H7 (cell line): ENCODE results near the gene CD34. TPM values are rescaled to one million over a fixed set of nuclear protein-coding genes. Genes with fewer than 3 reads are reported as not detected.
"Not testable (repeated sequence)": the region's sequence is repeated elsewhere in the genome, so short reads cannot be mapped to it uniquely, and the experiment has no call there.

Source experiments
- DNase-seq: peaks from one replicate; pipeline ENCODE4 v3.0.0; 2012
- H3K27me3 ChIP-seq: 2 replicates; pipeline ENCODE4 v1.6.0; 2011; ENCODE audit warnings: mild to moderate bottlenecking, low read length; ENCODE audit not compliant: control insufficient read depth, insufficient read depth
- H3K36me3 ChIP-seq: replicated peaks from 2 replicates; pipeline ENCODE4 v1.5.1; 2011; ENCODE audit warnings: low read length; ENCODE audit not compliant: control insufficient read depth, insufficient read depth
- H3K4me3 ChIP-seq: 2 replicates; pipeline ENCODE4 v1.5.1; 2011; ENCODE audit warnings: low read depth, mild to moderate bottlenecking, control low read depth, low read length, moderate library complexity; ENCODE audit not compliant: insufficient read depth
- total RNA-seq: library from RNA; depleted of rRNA; stranded (reverse); fragments of >200 nt; shearing (Covaris generic); gene quantifications from 2 replicates; pipeline ENCODE4 v1.2.3, GENCODE V29; 2014

Gene CD34
- total RNA-seq, 1 experiment from 2014 or later = not detected

- Histone ChIP-seq H3K36me3 (no peaks in the 10 kb centered on the region), H3K27me3 (peaks cover 4% of the 10 kb centered on the region; the same call in 1 of the 2 replicates), H3K4me3 (no peak overlapping the region)
- no peak for DNase-seq
Observed at GRCh38 chr1:207883660-207884250, 27.2 kb downstream of the CD34 start.

DNA sequence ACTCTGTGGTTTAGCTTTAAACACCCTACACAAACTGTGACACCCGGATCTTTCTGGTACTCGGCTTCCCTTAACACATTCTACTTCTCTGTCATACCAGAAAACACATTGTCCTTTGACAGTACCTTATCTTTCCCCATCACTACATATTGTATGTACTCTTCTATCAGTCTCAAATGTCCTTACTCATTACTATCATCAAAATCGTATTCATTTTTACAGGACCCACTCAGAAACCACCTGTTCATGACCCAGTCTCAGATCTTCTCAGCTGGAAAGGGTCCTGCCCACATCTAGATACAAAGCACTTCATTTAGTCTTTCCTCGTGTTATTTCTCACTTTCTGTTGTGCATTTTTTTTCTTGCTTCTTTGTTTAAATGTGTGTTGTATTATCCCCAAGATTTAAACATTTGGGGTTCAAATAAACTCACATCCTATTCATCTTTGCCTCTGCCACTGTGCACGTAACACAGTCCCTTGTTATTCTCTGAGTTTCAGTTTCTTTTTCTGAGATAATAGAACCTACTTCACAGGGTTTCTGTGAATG lies 27.7 kb downstream of the CD34 start:
- no peak for DNase-seq
- H3K27me3 ChIP-seq = peaks cover 4% of the 10 kb centered on the region; the same call in 1 of the 2 replicates
- H3K4me3 ChIP-seq = no peak overlapping the region
- no peaks in the 10 kb centered on the region for H3K36me3 ChIP-seq

DNA sequence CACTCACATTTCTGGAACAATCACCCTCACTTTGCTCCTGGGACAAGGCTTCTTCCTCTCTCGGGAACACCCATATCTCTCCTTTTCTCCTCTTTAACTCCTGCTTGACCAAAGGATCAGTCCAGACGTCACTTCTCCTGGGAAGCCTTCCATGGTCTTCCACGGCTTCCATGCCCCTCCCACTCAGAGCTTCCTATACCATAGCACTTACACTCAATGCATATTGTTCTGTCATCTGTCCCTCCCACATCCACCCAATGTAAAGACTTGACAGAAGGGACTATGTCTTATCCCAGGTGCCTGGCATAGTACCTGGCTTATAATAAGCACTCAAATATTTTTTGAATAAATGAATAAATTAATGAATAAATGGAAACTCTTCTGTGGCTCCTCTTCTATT lies 28.2 kb downstream of the CD34 start:
- Histone ChIP-seq H3K4me3 (no peak overlapping the region), H3K27me3 (peaks cover 4% of the 10 kb centered on the region; the same call in 1 of the 2 replicates), H3K36me3 (no peaks in the 10 kb centered on the region)
- DNase-seq = no peak

GRCh38 chr1:207878939-207879338 lies 32.0 kb downstream of the CD34 start:
- Histone ChIP-seq H3K4me3 (no peak overlapping the region), H3K27me3 (peaks cover under 1% of the 10 kb centered on the region; the same call in 1 of the 2 replicates), H3K36me3 (no peaks in the 10 kb centered on the region)
- DNase-seq = no peak

GRCh38 chr1:207877914-207878313 lies 33.0 kb downstream of the CD34 start:
- not testable (repeated sequence) for H3K27me3 ChIP-seq, H3K4me3 ChIP-seq

GRCh38 chr1:207876131-207876530 lies 34.8 kb downstream of the CD34 start:
- no peaks in the 10 kb centered on the region for H3K36me3 ChIP-seq
- DNase-seq = peak; percentile 63
- peaks cover 5% of the 10 kb centered on the region; the same call in 1 of the 2 replicates for H3K27me3 ChIP-seq
- H3K4me3 ChIP-seq = no peak overlapping the region

More at GRCh38 chr1:207877914-207878313, 33.0 kb downstream of the CD34 start:
- not testable (repeated sequence) for H3K36me3 ChIP-seq, DNase-seq

- Histone ChIP-seq H3K4me3 (no peak overlapping the region), H3K27me3 (peaks cover 5% of the 10 kb centered on the region; the same call in 1 of the 2 replicates), H3K36me3 (no peaks in the 10 kb centered on the region)
- no peak for DNase-seq
Observed at GRCh38 chr1:207875532-207875931, 35.4 kb downstream of the CD34 start.

GRCh38 chr1:207873055-207873890 lies 37.7 kb downstream of the CD34 start:
- DNase-seq = no peak
- Histone ChIP-seq H3K27me3 (peaks cover 17% of the 10 kb centered on the region), H3K4me3 (no peak overlapping the region), H3K36me3 (no peaks in the 10 kb centered on the region)

DNA sequence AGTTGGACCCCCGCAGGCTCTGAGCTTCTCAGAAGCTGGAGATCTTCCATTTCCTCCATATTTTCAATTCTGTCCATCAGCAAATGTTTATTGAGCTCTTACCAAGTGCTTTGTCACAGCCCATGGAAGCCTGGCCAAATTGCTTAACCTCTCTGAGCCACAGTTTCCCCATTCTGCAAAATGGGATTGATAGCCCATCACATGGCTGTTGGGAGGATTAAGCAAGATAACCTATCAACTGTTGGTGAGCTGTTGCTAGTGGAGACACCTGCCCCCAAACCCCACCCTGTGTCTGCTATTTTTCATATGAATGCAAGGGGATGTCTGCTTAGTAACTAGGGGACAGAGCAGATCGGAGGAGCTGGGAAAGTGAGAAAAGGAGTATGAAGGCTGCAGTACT lies 38.3 kb downstream of the CD34 start:
- Histone ChIP-seq H3K27me3 (peaks cover 18% of the 10 kb centered on the region), H3K4me3 (no peak overlapping the region), H3K36me3 (no peaks in the 10 kb centered on the region)
- DNase-seq = no peak

DNA sequence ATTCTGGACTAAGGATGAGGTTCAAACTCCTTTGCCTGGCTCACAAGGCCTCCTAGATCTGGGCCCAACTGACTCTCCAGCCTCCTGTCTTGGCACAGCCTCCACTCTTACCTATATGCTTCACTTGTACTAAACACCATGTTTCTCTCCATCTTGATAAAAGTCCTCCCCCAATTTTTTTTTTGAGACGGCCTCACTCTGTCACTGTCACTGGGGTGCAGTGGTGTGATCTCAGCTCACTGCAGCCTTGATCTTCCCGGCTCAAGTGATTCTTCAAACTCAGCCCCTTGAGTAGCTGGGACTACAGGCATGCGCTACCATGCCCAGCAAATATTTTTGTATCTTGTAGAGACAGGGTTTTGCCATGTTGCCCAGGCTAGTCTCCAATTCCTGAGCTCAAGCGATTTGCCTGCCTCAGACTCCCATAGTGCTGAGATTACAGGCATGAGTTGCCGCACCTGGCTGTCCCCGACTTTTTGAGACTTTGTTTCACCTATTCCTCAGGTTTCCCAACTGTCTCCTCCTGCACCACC lies 39.7 kb downstream of the CD34 start:
- DNase-seq = no peak
- Histone ChIP-seq H3K4me3 (no peak overlapping the region), H3K36me3 (no peaks in the 10 kb centered on the region)

GRCh38 chr1:207870306-207871031 lies 40.5 kb downstream of the CD34 start:
- Histone ChIP-seq H3K27me3 (peaks cover 20% of the 10 kb centered on the region), H3K4me3 (no peak overlapping the region), H3K36me3 (no peaks in the 10 kb centered on the region)
- DNase-seq = no peak

More for the DNA sequence above, 39.7 kb downstream of the CD34 start:
- H3K27me3 ChIP-seq = peaks cover 20% of the 10 kb centered on the region

GRCh38 chr1:207869859-207870258 lies 41.1 kb downstream of the CD34 start:
- Histone ChIP-seq H3K36me3 (no peaks in the 10 kb centered on the region), H3K27me3 (peaks cover 20% of the 10 kb centered on the region), H3K4me3 (no peak overlapping the region)
- no peak for DNase-seq

DNA sequence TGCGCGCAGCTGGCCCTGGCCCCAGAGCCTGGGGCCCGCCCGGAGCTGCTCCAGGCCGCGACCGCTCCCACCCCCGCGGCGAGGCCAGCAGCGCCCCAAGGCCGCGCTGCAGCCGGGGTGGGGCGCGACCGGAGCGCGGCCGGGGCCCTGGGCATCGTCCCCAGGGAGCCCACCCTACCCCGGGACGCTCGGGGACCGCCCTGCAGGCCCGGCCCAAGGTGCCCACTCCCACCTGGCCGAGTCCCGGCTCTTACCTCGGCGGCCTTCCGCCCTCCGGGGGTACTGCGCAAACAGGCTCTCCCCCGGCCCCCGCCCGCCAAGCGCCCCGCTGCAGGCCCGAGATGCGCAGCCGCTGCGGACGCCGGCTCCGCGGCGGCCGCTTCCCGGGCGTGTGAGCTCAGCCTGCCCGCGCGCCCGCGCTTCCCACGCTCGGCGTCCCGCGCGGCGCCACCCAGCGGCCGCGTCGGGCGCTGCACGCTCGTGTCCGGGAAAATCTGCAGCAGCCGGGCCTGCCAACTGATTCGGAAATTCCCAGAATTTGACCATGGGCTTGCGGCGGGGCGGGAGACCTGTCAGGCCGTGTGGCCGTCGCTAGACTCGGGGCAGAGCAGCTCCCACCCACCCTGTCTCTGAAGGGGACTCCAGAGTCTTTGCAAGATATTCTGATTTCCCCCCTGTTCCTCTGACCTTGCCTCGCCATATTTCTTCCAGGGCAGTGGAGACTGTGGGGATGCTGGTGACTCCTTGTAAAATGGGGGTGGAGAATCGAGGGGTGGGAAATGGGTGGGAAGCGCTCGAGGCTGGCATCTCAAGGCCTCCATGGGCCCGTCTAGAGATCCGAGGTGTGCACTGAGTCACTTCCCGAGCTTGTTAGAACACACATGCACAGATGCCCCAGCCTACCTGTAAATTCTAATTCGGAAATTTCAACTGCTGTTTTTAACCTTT lies 41.9 kb downstream of the CD34 start:
- DNase-seq = peak; percentile 93
- H3K27me3 ChIP-seq = peaks cover 20% of the 10 kb centered on the region
- no peaks in the 10 kb centered on the region for H3K36me3 ChIP-seq
- H3K4me3 ChIP-seq = peak overlapping the region; percentile 64
